ELF-1 (cell line): ENCODE results near the gene ATP6V0D1.
"Not testable (repeated sequence)": the region's sequence is repeated elsewhere in the genome, so short reads cannot be mapped to it uniquely, and the experiment has no call there.

Source experiments
- DNase-seq: peaks from one replicate; pipeline ENCODE4 v3.0.0-alpha.2; 2016; ENCODE audit warnings: low read depth, low spot score

The ATP6V0D1 gene

GRCh38 chr16:67480833-67481560, at the start of gene ATP6V0D1:
Gene ATP6V0D1, minus strand, starts transcription at chr16:67481157. Its CDS starts 71 bp downstream, at chr16:67481086.
- peak; percentile 100 for DNase-seq

GRCh38 chr16:67530013-67530939, 49.3 kb upstream of the ATP6V0D1 start:
- DNase-seq, result peak; percentile 63

GRCh38 chr16:67529582-67530012, 48.6 kb upstream of the ATP6V0D1 start:
- no peak for DNase-seq

- peak; percentile 71 for DNase-seq
These were observed 48.1 kb upstream of the ATP6V0D1 start for GRCh38 chr16:67528870-67529581.

- DNase-seq, result peak; percentile 68
These were observed 47.4 kb upstream of the ATP6V0D1 start, which contains the start of gene RIPOR1 for GRCh38 chr16:67528222-67528869. Gene RIPOR1, plus strand, starts transcription at chr16:67528829. Its CDS starts 9,618 bp downstream, at chr16:67538447.

GRCh38 chr16:67526149-67526791, 45.3 kb upstream of the ATP6V0D1 start:
- DNase-seq, result peak; percentile 46

- DNase-seq, result peak; percentile 31
These were observed 44.4 kb upstream of the ATP6V0D1 start for GRCh38 chr16:67525176-67525860.

GRCh38 chr16:67521095-67521804, 40.3 kb upstream of the ATP6V0D1 start:
- peak; percentile 99 for DNase-seq

GRCh38 chr16:67519242-67519641, 38.3 kb upstream of the ATP6V0D1 start:
- no peak for DNase-seq

GRCh38 chr16:67518676-67519075, 37.7 kb upstream of the ATP6V0D1 start:
- DNase-seq, result no peak

- DNase-seq, result no peak
These were observed 36.9 kb upstream of the ATP6V0D1 start for GRCh38 chr16:67517661-67518423.

GRCh38 chr16:67517155-67517445, 36.1 kb upstream of the ATP6V0D1 start:
- DNase-seq, result no peak

GRCh38 chr16:67516296-67517154, 35.6 kb upstream of the ATP6V0D1 start:
- DNase-seq, result no peak

GRCh38 chr16:67514382-67514828, 33.4 kb upstream of the ATP6V0D1 start:
- peak; percentile 82 for DNase-seq

- not testable (repeated sequence) for DNase-seq
These were observed 32.9 kb upstream of the ATP6V0D1 start for GRCh38 chr16:67513892-67514291.

- no peak for DNase-seq
These were observed 28.1 kb upstream of the ATP6V0D1 start for GRCh38 chr16:67509016-67509415.

- DNase-seq, result no peak
These were observed 25.5 kb upstream of the ATP6V0D1 start for GRCh38 chr16:67506468-67506867.
